ENCODE measurements around the gene SPPL2C.

Gene SPPL2C, protein sequence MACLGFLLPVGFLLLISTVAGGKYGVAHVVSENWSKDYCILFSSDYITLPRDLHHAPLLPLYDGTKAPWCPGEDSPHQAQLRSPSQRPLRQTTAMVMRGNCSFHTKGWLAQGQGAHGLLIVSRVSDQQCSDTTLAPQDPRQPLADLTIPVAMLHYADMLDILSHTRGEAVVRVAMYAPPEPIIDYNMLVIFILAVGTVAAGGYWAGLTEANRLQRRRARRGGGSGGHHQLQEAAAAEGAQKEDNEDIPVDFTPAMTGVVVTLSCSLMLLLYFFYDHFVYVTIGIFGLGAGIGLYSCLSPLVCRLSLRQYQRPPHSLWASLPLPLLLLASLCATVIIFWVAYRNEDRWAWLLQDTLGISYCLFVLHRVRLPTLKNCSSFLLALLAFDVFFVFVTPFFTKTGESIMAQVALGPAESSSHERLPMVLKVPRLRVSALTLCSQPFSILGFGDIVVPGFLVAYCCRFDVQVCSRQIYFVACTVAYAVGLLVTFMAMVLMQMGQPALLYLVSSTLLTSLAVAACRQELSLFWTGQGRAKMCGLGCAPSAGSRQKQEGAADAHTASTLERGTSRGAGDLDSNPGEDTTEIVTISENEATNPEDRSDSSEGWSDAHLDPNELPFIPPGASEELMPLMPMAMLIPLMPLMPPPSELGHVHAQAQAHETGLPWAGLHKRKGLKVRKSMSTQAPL

DNA sequence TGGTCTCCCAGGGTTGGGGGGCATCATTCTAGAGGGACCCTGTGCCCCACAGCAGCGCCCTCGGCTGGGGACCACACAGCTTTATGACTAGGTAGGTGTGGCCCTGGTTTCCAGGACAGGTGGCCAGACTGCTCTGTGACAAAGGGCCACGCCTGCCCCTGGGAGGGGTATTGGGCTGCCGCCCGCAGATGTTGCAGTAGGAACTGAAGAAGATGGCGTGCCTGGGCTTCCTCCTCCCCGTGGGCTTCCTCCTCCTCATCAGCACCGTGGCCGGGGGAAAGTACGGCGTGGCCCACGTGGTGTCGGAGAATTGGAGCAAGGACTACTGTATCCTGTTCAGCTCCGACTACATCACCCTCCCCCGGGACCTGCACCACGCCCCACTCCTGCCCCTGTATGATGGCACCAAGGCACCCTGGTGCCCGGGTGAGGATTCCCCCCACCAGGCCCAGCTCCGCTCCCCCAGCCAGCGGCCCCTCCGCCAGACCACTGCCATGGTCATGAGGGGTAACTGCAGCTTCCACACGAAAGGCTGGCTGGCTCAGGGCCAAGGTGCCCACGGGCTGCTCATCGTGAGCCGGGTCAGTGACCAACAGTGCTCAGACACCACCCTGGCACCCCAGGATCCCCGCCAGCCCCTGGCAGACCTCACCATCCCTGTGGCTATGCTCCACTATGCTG, at the start of gene SPPL2C:
Gene SPPL2C (plus strand): TSS at position 187 of the 681 bp plus-strand sequence. CDS start 26 bp downstream, at position 213.
- no peak for DNase-seq (ENCODE audit: low read depth)

GRCh38 chr17:45800816-45801215, 43.9 kb upstream of the SPPL2C start:
- DNase-seq (ENCODE audit: low read depth), result no peak

DNA sequence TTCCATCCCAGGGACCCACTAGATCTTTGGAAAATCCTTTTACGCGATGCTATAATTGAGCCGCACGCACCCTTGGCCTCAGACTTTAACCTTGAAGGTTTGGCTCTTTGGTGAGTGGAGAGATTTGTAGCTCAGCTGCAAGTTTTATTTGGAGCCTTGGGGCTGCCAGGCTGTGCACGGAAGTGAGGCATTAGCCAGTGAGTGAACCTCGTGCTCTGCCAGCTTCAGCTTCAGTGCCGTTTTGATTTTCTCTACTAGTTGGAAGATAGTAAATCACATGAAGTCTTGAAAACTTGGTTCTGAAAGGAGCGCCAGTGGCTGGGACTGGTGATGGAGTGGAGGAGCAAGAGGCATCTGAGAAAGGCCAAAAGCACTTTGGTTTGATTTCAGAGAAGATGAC, 43.3 kb upstream of the SPPL2C start:
- DNase-seq (ENCODE audit: low read depth), result no peak

GRCh38 chr17:45808845-45809244, 35.8 kb upstream of the SPPL2C start:
- no peak for DNase-seq (ENCODE audit: low read depth)

DNA sequence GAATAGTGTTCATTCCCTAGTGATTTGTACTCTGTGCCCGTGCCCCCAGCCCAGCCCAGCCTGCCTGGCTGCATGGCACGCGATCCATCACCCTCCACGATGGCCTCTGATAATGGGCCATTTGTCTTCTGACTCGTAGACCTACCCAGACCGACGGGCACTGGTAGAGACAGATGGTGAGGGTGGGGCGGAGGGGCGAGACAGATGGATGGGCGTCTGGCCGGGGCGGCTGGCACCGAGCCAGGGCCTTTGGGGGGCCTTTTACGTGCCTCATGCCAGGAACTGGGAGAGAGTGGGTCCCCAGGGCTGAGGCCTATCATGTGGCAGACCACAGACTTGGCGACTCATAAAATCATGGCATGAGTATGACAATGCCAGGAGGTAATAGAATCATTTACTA, 35.2 kb upstream of the SPPL2C start:
- DNase-seq (ENCODE audit: low read depth), result no peak

GRCh38 chr17:45812102-45812501, 32.6 kb upstream of the SPPL2C start:
- DNase-seq (ENCODE audit: low read depth), result no peak

- DNase-seq (ENCODE audit: low read depth), result no peak
Observed at GRCh38 chr17:45813048-45813725, 31.5 kb upstream of the SPPL2C start.

DNA sequence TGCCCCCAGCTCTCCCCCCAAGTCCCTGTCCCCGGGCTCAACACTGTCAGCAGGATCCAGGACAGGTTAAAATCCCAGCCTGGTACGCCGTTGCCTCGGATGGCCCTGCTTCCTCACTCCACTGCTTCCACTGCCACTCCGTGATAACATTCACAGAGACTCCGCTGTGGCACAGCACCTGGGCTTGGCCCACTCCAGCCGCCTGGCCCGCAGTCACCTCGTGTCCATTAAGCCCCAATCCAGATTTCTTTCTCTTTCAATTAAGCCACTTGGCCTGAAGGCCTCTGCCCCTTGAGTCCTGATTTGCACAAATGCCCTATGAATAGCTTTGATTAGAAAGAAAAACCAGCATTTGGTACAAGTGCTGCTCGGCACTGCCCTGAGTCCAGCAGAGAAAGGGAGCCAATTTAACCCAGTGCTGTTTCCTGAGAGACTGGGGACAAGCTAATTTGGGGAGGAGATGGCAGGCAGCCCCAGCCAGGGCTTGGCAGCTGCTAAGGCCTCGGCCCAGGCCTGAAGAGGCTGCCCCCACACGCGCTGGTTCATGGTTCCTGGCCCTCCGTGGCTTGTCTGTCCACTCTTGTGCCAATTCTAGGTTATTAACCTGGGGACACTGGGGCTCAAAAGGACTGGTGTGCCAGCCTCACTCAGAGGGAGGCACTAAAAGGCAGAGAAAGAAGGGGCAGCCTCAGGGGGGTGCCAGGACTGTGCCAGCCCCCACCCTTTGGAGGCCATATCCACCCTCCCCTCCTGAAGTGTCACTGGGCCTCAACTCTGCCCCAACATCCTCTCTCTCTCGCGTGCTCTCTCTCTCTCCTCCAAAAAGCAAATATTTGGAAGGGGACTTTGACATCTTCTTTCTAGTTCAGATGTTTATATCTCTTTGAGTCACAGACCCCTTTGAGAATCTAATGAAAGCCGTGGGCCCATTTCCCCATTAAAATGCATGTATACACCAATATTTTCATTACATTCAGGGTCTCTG, 29.8 kb upstream of the SPPL2C start:
- no peak for DNase-seq (ENCODE audit: low read depth)

GRCh38 chr17:45815752-45816151, 28.9 kb upstream of the SPPL2C start:
- DNase-seq (ENCODE audit: low read depth), result no peak

DNA sequence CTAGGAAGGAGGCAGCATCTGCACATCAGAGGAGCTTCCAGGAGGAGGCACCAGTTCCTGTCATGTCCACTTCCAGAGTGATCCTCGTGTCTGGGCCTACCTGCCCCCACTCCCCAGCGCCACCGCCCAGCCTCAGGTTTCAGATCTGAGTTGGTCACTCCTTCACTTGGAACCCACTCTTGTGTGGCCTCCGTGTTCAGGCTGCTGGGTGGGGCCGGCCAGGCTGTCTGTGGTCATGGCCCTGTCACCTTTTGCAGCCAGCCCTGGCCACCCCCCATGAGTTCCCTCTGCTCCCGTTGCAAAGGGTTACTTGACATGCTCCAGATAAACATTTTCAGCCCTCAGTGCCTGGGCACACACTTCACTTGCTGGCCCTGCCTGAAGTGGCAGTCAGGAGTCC, 26.6 kb upstream of the SPPL2C start:
- no peak for DNase-seq (ENCODE audit: low read depth)

DNA sequence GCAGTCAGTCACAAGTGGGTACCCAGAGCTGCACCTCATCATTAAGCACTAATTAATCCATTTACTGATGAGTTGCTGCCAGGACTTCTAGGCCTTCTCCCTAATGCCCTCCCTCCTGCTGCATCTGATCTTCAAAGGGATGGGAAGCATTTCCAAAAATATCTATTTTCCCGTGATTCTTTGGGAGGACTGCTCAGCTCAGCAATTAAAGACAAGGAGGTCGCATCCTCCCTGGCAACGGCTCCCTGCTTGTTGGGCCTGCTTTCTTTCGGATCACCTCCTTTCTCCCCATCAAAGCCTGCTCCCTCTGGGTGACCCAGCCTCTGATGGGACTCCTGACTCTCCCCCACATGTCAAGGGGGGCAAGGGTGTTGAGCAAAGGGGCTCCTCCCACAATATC, 26.0 kb upstream of the SPPL2C start:
- DNase-seq (ENCODE audit: low read depth), result no peak

DNA sequence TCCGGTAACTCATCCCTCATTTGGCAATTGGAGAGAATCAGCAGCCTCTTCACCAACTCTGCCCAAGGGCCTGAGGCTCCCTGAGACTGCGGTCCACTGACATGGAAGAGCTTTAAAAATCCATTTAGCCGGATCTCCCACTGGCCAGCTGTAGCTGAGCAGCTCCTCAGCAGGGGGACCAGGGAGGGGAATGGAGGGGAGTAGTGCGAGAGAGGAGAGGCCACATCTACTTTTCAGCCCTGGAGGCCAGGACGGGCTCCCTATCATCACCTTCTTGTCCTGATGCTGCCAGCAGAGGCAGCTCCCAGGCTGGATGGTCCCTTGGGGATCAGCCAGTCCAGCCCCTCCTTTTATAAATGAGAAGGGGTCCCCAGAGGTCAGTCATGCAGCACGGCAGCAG, 25.0 kb upstream of the SPPL2C start:
- DNase-seq (ENCODE audit: low read depth), result no peak

- no peak for DNase-seq (ENCODE audit: low read depth)
Observed at GRCh38 chr17:45820052-45820780, 24.5 kb upstream of the SPPL2C start.

- DNase-seq (ENCODE audit: low read depth), result no peak
Observed at GRCh38 chr17:45821147-45821546, 23.5 kb upstream of the SPPL2C start.

- no peak for DNase-seq (ENCODE audit: low read depth)
Observed at GRCh38 chr17:45823598-45823997, 21.1 kb upstream of the SPPL2C start.

GRCh38 chr17:45824475-45824874, 20.2 kb upstream of the SPPL2C start:
- DNase-seq (ENCODE audit: low read depth), result no peak

DNA sequence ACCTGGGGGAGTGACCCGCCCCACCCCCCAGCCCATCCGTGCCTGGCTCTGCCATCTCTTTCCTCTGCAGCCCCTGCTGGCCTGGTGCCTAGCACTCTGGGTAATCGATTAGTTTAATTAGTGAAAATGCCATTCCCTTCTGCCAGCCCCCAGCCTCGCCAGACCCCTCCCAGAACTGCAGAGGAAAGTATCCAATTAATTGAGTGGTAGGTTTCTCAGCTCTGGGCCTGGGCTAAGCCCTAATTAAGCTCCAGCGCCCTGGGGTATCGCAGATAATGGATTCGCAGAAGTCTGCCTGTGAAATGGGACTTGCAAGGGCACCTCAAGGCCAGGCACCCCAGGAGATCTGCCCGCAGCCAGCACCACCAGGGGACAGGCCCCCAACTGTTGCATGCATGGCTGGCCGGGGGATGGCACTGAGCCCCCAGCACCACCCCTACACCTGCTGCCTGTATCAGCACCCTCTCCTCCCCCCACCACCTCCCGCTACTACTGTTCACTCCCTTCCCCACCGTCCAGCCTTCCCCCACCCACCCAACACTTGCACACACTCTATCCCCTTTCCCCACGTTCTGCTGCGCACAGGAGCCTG, 19.7 kb upstream of the SPPL2C start:
- DNase-seq (ENCODE audit: low read depth), result no peak

GRCh38 chr17:45825792-45826191, 18.9 kb upstream of the SPPL2C start:
- DNase-seq (ENCODE audit: low read depth), result no peak

GRCh38 chr17:45826919-45827588, 17.6 kb upstream of the SPPL2C start:
- no peak for DNase-seq (ENCODE audit: low read depth)

DNA sequence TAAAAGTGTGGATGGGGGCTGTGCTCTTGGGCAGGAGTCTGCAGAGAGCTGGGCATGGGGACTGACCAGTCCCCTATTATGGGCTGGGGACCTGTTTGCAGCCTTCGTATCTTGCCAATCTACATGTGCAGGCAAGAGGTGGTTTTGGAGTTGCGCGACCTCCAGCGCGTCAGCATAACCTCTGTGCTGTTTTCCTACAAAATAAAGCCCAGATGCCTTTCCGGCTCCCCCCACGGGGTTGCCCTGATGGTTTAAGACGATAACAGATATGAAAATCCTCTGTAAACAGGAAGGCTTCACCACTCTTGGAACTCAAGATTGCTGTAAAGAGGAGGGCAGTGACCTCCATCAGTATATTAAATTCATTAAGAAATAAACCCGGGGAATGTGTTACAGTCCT, 16.5 kb upstream of the SPPL2C start:
- no peak for DNase-seq (ENCODE audit: low read depth)

Measured in non-pigmented ciliary epithelial cell (primary cell).